Subcutaneous abdominal adipose tissue (tissue), 5 donors: ENCODE data around the gene SCLY.
"Not testable (repeated sequence)": the region's sequence is repeated elsewhere in the genome, so short reads cannot be mapped to it uniquely, and the experiment has no call there.

ENCODE experiments used
- H3K27ac ChIP-seq: one replicate; pipeline ENCODE4 v1.7.0; 2013; ENCODE audit warnings: low read depth, mild to moderate bottlenecking, inconsistent platforms, low read length, moderate library complexity
- H3K27me3 ChIP-seq, 5 donors: one replicate each; pipeline ENCODE4 v1.7.0; 2013; ENCODE audit warnings: low read length in 5 of 5, inconsistent platforms in 1 of 5; ENCODE audit not compliant: control insufficient read depth in 5 of 5, insufficient read depth in 4 of 5
- H3K36me3 ChIP-seq, 5 donors: one replicate each; pipeline ENCODE4 v1.7.0; 2013; ENCODE audit warnings: low read length in 5 of 5; ENCODE audit not compliant: control insufficient read depth in 5 of 5, insufficient read depth in 5 of 5
- H3K4me1 ChIP-seq, 5 donors: one replicate each; pipeline ENCODE4 v1.7.0; 2013; ENCODE audit warnings: low read length in 5 of 5, mild to moderate bottlenecking in 3 of 5, moderate library complexity in 1 of 5; ENCODE audit not compliant: control insufficient read depth in 5 of 5, insufficient read depth in 5 of 5
- H3K4me3 ChIP-seq, 5 donors: one replicate each; pipeline ENCODE4 v1.7.0; 2013; ENCODE audit warnings: low read length in 5 of 5, low read depth in 1 of 5
- H3K9ac ChIP-seq, 5 donors: one replicate each; pipeline ENCODE4 v1.7.0; 2013; ENCODE audit warnings: low read length in 5 of 5, mild to moderate bottlenecking in 4 of 5, moderate library complexity in 3 of 5
- H3K9me3 ChIP-seq, 5 donors: one replicate each; pipeline ENCODE4 v1.7.0; 2013; ENCODE audit warnings: low read length in 5 of 5; ENCODE audit not compliant: control insufficient read depth in 5 of 5
- donor health status: healthy.
- donor health status: healthy.
- donor health status: healthy.
- donor health status: healthy.
- donor health status: healthy.

SCLY gene

DNA sequence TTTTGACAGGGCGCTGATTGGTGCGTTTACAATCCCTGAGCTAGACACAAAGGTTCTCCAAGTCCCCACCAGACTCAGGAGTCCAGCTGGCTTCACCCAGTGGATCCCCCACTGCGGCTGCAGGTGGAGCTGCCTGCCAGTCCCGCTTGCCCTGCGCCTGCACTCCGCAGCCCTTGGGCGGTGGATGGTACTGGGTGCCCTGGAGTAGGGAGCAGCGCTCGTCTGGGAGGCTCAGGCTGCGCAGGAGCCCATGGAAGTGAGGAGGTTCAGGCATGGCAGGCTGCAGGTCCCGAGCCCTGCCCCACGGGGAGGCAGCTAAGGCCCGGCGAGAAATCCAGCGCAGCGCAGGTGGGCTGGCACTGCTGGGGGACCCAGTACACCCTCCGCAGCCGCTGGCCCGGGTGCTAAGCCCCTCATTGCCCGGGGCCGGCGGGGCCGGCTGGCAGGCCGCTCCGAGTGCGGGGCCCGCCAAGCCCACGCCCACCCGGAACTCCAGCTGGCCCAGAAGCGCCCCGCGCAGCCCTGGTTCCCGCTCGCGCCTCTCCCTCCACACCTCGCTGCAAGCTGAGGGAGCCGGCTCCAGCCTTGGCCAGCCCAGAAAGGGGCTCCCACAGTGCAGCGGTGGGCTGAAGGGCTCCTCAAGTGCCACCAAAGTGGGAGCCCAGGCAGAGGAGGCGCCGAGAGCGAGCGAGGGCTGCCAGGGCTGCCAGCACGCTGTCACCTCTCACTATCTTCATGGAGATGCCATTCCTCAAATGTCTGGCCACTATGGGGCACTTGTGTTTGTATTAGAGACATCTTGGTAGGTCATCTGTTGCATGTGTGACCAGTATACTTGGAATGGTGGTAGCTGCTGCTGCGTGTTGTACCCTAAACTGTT lies 2.9 kb upstream of the SCLY start:
- H3K4me1 ChIP-seq = peaks cover 10 to 21% (median 19%) of the 10 kb centered on the region in 5 donors
- H3K27ac ChIP-seq, H3K9me3 ChIP-seq, H3K9ac ChIP-seq, H3K27me3 ChIP-seq, H3K4me3 ChIP-seq, H3K36me3 ChIP-seq: not testable (repeated sequence)

DNA sequence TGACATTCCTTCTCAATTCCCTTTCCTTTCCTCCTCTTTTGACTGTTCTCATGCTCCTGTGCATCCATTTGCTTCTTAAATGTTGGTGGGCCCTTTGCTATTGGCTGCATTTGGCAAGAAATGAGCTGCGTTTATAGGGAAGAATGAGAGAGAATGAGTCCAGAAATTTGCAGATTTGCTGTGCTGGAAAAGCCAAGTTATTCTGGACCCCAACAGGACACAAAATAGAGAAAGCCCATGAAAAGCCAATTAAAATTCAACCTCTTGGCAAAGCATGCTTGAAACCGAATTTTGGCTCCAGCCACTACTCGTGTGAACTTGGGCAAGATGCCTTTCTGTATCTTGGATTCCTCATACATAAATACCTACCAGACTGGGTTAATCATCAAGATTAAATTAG lies 1.3 kb upstream of the SCLY start:
- Histone ChIP-seq H3K4me1 (peaks cover 10 to 21% (median 19%) of the 10 kb centered on the region in 5 donors), H3K4me3 (peak overlapping the region in 3 of 5 donors; percentile 82 to 89 (median 82)), H3K9me3 (no peaks in the 10 kb centered on the region), H3K27me3 (no peaks in the 10 kb centered on the region), H3K9ac (no peak overlapping the region), H3K27ac (no peak overlapping the region), H3K36me3 (peaks cover 0 to 3% (median 0%) of the 10 kb centered on the region in 5 donors)

DNA sequence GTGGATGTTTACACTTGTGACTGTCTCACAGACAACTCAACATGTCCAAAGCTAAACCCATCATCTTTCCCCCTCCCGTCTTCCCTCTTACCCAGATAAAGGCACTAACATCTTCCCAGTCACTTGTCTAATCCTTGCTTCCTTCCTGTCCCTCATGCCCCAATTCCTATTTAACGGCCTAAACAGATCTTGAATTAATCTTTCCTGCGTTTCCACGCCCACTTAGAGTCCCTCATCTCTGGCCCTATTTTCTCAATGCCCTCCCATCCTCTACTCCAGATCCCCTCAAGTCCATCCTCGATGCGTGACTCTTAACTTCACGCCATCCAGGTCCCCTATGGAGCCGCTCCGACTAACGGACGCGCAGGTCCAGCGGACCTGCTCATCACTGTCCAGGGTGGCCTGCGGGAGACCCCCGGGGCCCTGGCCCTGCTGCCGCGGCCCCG lies 682 bp upstream of the SCLY start:
- peaks cover 10 to 21% (median 19%) of the 10 kb centered on the region in 5 donors for H3K4me1 ChIP-seq
- no peaks in the 10 kb centered on the region for H3K9me3 ChIP-seq
- peak overlapping the region; percentile 38 to 87 (median 74) for H3K9ac ChIP-seq
- peak overlapping the region; percentile 75 to 90 (median 82) for H3K4me3 ChIP-seq
- peak overlapping the region; percentile 77 for H3K27ac ChIP-seq
- no peaks in the 10 kb centered on the region for H3K27me3 ChIP-seq
- H3K36me3 ChIP-seq = peaks cover 0 to 5% (median 2%) of the 10 kb centered on the region in 5 donors

DNA sequence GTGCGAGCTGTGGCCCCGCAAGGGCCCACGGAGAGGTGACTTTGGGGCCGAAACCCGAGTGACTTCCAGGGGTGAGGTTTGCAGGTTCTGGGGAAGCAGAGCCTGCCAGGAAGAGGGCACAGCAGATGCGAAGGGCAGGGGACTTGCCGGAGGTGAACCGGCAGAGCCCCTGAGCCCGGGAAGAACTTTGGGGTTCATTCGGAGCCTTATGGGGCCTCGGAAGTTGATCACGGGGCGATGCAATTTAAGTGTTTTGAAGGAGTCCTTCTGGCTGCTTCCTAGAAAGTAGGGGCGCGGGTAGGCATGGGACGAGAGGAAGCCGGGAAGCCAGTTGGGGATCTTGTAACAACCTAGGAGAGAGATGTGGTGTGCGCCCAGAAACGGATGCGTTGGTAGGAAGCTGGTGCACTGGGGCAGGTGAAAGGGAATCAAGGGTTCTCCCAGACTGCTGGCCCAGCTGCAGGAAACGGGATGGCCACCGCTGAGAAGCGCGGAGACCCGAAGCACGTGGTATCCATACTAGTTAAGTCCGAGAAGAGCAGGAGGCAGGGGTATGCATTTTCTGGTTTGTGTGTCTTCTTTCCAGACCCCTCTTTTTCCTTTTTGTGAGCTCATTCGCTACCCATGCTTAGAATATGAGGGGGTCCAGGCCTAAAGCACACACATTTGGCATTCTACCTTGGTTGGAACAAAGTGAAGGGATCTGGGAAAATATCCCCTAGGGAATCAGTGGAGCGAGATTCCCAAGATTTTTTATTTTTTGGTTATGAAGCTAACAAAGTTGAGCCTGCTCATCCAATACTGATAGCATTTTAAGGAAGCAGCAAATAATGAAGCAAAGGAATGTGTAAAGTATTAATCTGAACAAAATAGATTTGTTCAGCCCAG lies 758 bp downstream of the SCLY start:
- H3K4me3 ChIP-seq = peak overlapping the region; percentile 77 to 84 (median 82)
- no peaks in the 10 kb centered on the region for H3K9me3 ChIP-seq
- peak overlapping the region in 4 of 5 donors; percentile 73 to 83 (median 74) for H3K9ac ChIP-seq
- H3K27me3 ChIP-seq = no peaks in the 10 kb centered on the region
- H3K36me3 ChIP-seq = peaks cover 2 to 10% (median 6%) of the 10 kb centered on the region in 5 donors
- peak overlapping the region; percentile 30 for H3K27ac ChIP-seq
- H3K4me1 ChIP-seq = peaks cover 10 to 21% (median 19%) of the 10 kb centered on the region in 5 donors

DNA sequence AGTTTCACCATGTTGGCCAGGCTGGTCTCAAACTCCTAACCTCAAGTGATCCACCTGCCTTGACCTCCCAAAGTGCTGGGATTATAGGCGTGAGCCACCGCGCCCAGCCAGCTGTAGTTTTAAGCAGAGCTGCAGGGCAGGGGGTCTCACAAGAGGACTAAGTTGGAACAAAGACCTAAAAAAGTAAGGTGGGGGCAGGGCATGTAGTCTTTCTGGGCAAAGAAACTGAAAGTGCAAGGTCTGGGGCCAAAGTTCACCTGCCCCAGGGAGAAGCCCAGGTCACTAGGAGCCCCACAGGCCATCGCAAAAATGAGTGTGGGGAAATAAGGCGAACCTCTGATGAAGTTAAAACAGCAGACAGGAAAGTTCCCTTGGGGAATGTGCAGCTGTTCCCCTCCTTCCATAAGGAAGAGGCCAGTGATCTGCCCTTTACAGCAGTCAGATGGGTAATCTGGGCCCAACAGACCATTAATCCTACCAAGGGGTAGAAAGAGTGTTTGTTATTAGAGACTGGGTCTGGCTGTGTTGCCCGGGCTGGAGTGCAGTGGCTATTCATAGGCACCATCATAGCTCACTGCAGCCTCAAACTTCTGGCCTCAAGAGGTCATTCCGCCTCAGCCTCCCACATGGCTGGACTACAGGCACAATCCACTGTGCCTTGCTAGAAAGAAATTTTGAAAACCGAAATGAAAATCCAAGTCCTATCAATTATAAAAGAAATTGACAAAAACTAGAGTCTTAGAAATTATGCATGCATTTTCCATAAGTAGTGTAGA lies 2.8 kb downstream of the SCLY start:
- H3K9me3 ChIP-seq = no peaks in the 10 kb centered on the region
- H3K9ac ChIP-seq = no peak overlapping the region
- H3K4me1 ChIP-seq = peaks cover 10 to 23% (median 19%) of the 10 kb centered on the region in 5 donors
- peaks cover 3 to 24% (median 8%) of the 10 kb centered on the region in 5 donors for H3K36me3 ChIP-seq
- no peak overlapping the region for H3K4me3 ChIP-seq
- no peak overlapping the region for H3K27ac ChIP-seq
- no peaks in the 10 kb centered on the region for H3K27me3 ChIP-seq

DNA sequence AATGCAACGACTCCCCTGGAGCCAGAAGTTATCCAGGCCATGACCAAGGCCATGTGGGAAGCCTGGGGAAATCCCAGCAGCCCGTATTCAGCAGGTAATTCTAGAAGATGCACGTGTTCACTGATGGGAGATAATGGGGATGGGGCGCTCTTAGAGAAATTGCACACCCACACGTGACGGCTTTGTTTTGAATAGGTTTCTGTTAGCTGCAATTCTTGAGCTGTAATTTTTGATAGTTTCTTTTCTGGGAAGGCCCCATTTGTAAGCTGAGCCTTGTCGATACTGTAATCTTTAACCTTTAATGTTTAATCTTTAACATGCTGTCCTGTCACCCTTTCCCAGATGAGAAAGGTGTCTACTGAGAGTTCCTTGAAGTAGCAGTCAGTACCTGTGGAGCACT lies 3.6 kb downstream of the SCLY start:
- no peak overlapping the region for H3K9ac ChIP-seq
- H3K9me3 ChIP-seq = no peaks in the 10 kb centered on the region
- H3K4me1 ChIP-seq = peaks cover 10 to 25% (median 20%) of the 10 kb centered on the region in 5 donors
- H3K27me3 ChIP-seq = no peaks in the 10 kb centered on the region
- no peak overlapping the region for H3K4me3 ChIP-seq
- peaks cover 3 to 28% (median 11%) of the 10 kb centered on the region in 5 donors for H3K36me3 ChIP-seq
- no peak overlapping the region for H3K27ac ChIP-seq

DNA sequence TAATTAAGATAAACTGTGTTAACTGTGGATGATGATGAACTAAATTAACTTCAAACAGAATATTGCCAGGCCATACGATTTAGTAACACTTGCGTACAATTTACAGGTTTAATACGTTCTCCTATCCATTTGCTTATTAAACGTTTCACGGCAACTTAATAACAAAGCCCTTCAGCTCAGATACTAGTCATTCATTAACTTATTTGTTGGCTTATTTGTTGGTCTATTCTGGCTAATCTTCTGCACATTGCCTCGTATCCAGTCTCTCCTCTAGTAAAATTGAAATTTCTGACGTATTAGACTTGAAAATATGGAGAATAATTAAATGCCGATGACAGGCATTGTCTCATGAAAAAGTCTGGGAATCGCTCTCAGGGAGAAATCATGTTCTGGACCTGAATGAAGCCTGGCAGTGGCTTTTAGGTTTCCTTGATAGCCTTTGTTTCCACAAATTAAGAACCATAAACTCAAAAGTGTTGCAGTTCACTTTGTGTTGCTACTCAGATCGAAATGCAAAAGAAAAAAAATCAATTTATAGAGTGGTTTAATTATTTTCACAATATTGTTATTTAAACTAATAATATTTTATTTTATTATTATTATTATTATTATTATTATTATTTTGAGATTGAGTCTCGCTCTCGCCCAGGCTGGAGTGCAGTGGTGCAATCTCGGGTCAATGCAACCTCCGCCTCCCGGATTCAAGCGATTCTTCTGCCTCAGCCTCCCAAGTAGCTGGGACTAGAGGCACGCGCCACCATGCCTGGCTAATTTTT lies 4.5 kb downstream of the SCLY start:
- peaks cover 5 to 18% (median 13%) of the 10 kb centered on the region in 5 donors for H3K4me1 ChIP-seq
- peaks cover 3 to 36% (median 18%) of the 10 kb centered on the region in 5 donors for H3K36me3 ChIP-seq
- no peaks in the 10 kb centered on the region for H3K27me3 ChIP-seq
- H3K4me3 ChIP-seq = no peak overlapping the region
- no peaks in the 10 kb centered on the region for H3K9me3 ChIP-seq
- H3K9ac ChIP-seq = no peak overlapping the region
- no peak overlapping the region for H3K27ac ChIP-seq

DNA sequence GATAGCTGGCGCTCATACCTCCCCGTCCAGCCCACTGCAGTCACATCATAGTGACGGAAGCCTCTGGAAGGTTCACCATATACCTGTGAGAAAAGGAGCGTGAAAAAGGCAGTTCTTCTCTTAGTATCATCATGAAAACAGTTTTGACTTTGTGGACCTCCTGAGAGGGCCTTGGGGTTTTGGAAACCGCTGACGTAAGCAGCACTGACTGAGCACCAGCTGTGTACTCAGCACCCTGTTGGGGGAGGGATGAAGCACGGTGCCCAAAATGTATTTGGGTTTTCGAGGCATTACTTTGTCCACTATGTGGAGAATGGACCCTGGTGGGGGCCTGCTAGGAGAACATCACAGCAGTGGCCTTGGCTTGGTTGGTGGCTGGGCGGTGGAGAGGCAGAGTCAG lies 5.4 kb downstream of the SCLY start:
- H3K9ac ChIP-seq = no peak overlapping the region
- peaks cover 5 to 14% (median 9%) of the 10 kb centered on the region in 5 donors for H3K4me1 ChIP-seq
- peaks cover 3 to 36% (median 18%) of the 10 kb centered on the region in 5 donors for H3K36me3 ChIP-seq
- no peak overlapping the region for H3K4me3 ChIP-seq
- no peak overlapping the region for H3K27ac ChIP-seq
- H3K27me3 ChIP-seq = no peaks in the 10 kb centered on the region
- H3K9me3 ChIP-seq = no peaks in the 10 kb centered on the region

DNA sequence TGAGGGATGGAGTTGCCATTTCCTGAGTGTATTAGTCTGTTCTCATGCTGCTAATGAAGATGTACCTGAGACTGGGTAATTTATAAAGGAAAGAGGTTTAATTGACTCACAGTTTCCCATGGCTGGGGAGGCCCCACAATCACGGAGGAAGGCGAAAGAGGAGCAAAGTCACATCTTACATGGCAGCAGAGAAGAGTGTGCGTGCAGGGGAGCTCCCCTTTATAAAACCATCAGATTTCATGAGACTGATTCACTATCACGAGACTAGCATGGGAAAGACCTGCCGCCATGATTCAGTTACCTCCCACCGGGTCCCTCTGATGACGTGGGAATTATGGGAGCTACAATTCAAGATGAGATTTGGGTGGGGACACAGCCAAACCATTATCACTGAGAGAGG lies 5.9 kb downstream of the SCLY start:
- not testable (repeated sequence) for H3K27ac ChIP-seq, H3K9ac ChIP-seq, H3K9me3 ChIP-seq, H3K4me3 ChIP-seq, H3K4me1 ChIP-seq, H3K27me3 ChIP-seq
- peaks cover 3 to 36% (median 18%) of the 10 kb centered on the region in 5 donors for H3K36me3 ChIP-seq
